ENCODE measurements around the gene NAT14.
A peak's percentile ranks its signal among the peaks of the same experiment; 100 is the strongest.
"Not testable (repeated sequence)": the region's sequence is repeated elsewhere in the genome, so short reads cannot be mapped to it uniquely, and the experiment has no call there.

NAT14 gene

GRCh38 chr19:55487924-55488687 is 3.1 kb downstream of the NAT14 start, which contains the start of gene SSC5D:
Gene SSC5D (plus strand): TSS chr19:55488436. CDS start chr19:55488590, 154 bp downstream.
- DNase-seq: no peak

- DNase-seq: no peak
Observed at GRCh38 chr19:55488986-55489710, 4.2 kb downstream of the NAT14 start.

- no peak for DNase-seq
Observed at GRCh38 chr19:55489711-55490477, 4.9 kb downstream of the NAT14 start.

GRCh38 chr19:55490478-55491432 is 5.8 kb downstream of the NAT14 start:
- DNase-seq: no peak

GRCh38 chr19:55491546-55492360 is 6.8 kb downstream of the NAT14 start:
- DNase-seq: no peak

- no peak for DNase-seq
Observed at GRCh38 chr19:55492362-55492944, 7.5 kb downstream of the NAT14 start.

- DNase-seq: no peak
Observed at GRCh38 chr19:55493052-55493644, 8.2 kb downstream of the NAT14 start.

- DNase-seq: no peak
Observed at GRCh38 chr19:55493645-55494171, 8.7 kb downstream of the NAT14 start.

GRCh38 chr19:55494172-55494761 is 9.3 kb downstream of the NAT14 start:
- no peak for DNase-seq

- DNase-seq: no peak
Observed at GRCh38 chr19:55495646-55496349, 10.8 kb downstream of the NAT14 start.

- DNase-seq: not testable (repeated sequence)
Observed at GRCh38 chr19:55496820-55497219, 11.8 kb downstream of the NAT14 start.

- DNase-seq: no peak
Observed at GRCh38 chr19:55497763-55498162, 12.8 kb downstream of the NAT14 start.

GRCh38 chr19:55498246-55498840 is 13.4 kb downstream of the NAT14 start:
- no peak for DNase-seq

- DNase-seq: no peak
Observed at GRCh38 chr19:55500368-55500952, 15.5 kb downstream of the NAT14 start.

- DNase-seq: no peak
Observed at GRCh38 chr19:55502197-55502952, 17.4 kb downstream of the NAT14 start.

- DNase-seq: no peak
Observed at GRCh38 chr19:55503157-55503501, 18.1 kb downstream of the NAT14 start.

GRCh38 chr19:55503502-55504251 is 18.7 kb downstream of the NAT14 start:
- peak; percentile 93 for DNase-seq
